Tibial nerve (tissue), 4 donors: ENCODE results near the gene SIPA1L3. TPM values are rescaled to one million over a fixed set of nuclear protein-coding genes. Genes with fewer than 3 reads are reported as not detected.

ENCODE experiments used
- DNase-seq, 2 donors: peaks; one replicate each; pipeline ENCODE4 v3.0.0-alpha.2; 2019; ENCODE audit warnings: low spot score in 2 of 2
- H3K27ac ChIP-seq, 4 donors: fragments of 200-600 bp; sonication (generic) in 3 of 4; one replicate each; pipeline ENCODE4 v1.5.1; 2017 to 2019; ENCODE audit warnings: mild to moderate bottlenecking in 1 of 4
- H3K27me3 ChIP-seq, 2 donors: fragments of 200-600 bp; sonication (generic) in 1 of 2; one replicate each; pipeline versions ENCODE4 v1.5.1 to v1.6.0; 2017 to 2019
- H3K36me3 ChIP-seq, 3 donors: fragments of 200-600 bp; sonication (generic); one replicate each; pipeline ENCODE4 v1.5.1; 2018 to 2019
- H3K4me1 ChIP-seq, 4 donors: fragments of 200-600 bp; sonication (generic) in 3 of 4; one replicate each; pipeline ENCODE4 v1.5.1; 2017 to 2019
- H3K4me3 ChIP-seq, 4 donors: fragments of 200-600 bp; sonication (generic) in 3 of 4; one replicate each; pipeline ENCODE4 v1.5.1; 2017 to 2019; ENCODE audit warnings: mild to moderate bottlenecking in 1 of 4, moderate library complexity in 1 of 4
- H3K9me3 ChIP-seq, 4 donors: fragments of 200-600 bp; sonication (generic) in 3 of 4; one replicate each; pipeline ENCODE4 v1.5.1; 2017 to 2019
- CTCF ChIP-seq, 5 experiments: fragments of 200-600 bp in 3 of 5; fragments of 450-650 bp in 2 of 5; sonication (generic) in 3 of 5; IDR thresholded peaks; one replicate each; pipeline ENCODE4 v1.5.1; 2016 to 2019; ENCODE audit warnings: antibody characterized with exemption in 5 of 5, mild to moderate bottlenecking in 3 of 5, moderate library complexity in 2 of 5
- EP300 ChIP-seq, 2 donors: sonication (generic); formaldehyde crosslinking; IDR thresholded peaks; one replicate each; pipeline ENCODE4 v1.6.1; 2017; ENCODE audit warnings: antibody characterized with exemption in 2 of 2, mild to moderate bottlenecking in 1 of 2
- POLR2A ChIP-seq, 2 donors: fragments of 450-650 bp; IDR thresholded peaks; one replicate each; pipeline ENCODE4 v1.6.1; 2017; ENCODE audit warnings: antibody characterized with exemption in 2 of 2, mild to moderate bottlenecking in 2 of 2, moderate library complexity in 2 of 2
- WGBS, 2 donors: methylation state at CpG; one replicate each; pipeline ENCODE4 v1.1.5; 2018; 5-methylcytosine and 5-hydroxymethylcytosine counted together
- total RNA-seq, 4 donors: library from RNA; depleted of rRNA; stranded (reverse); fragments of >200 nt; gene quantifications; one replicate each; pipeline ENCODE4 v1.1.0, GENCODE V29; 2016

The SIPA1L3 gene
- total RNA-seq, 4 donors from 2014 or later: 8.3 to 43.9 (median 17.0) TPM

- WGBS, 2 donors: 86 to 90% methylated on average over 10 of the region's 10 CpGs
- no peaks in the 10 kb centered on the region for H3K27me3 ChIP-seq
- H3K36me3 ChIP-seq: peaks cover 0 to 11% (median 0%) of the 10 kb centered on the region in 3 donors
- H3K4me3 ChIP-seq: no peak overlapping the region
- no peak overlapping the region for H3K27ac ChIP-seq
- H3K9me3 ChIP-seq: no peaks in the 10 kb centered on the region
- DNase-seq: no peak
- TF ChIP-seq POLR2A (IDR thresholded peaks at IDR 0.05): no peak
- TF ChIP-seq CTCF (IDR thresholded peaks at IDR 0.05): no peak
- no peak for TF ChIP-seq EP300 (IDR thresholded peaks at IDR 0.05)
- peaks cover 0 to 20% (median 2%) of the 10 kb centered on the region in 4 donors for H3K4me1 ChIP-seq
These were observed 83.4 kb downstream of the SIPA1L3 start for GRCh38 chr19:37990362-37990761.

GRCh38 chr19:37991176-37991835, 84.3 kb downstream of the SIPA1L3 start:
- Histone ChIP-seq H3K4me1 (peaks cover 0 to 20% (median 1%) of the 10 kb centered on the region in 4 donors), H3K36me3 (peaks cover 0 to 15% (median 0%) of the 10 kb centered on the region in 3 donors), H3K27me3 (no peaks in the 10 kb centered on the region), H3K9me3 (no peaks in the 10 kb centered on the region), H3K27ac (no peak overlapping the region), H3K4me3 (no peak overlapping the region)
- TF ChIP-seq POLR2A (IDR thresholded peaks at IDR 0.05): no peak
- no peak for TF ChIP-seq CTCF (IDR thresholded peaks at IDR 0.05)
- TF ChIP-seq EP300 (IDR thresholded peaks at IDR 0.05): no peak
- 58 to 66% methylated on average over 8 to 10 of the region's 10 CpGs for WGBS, 2 donors
- no peak for DNase-seq

GRCh38 chr19:37991841-37992248, 84.8 kb downstream of the SIPA1L3 start:
- 69 to 78% methylated on average over 4 of the region's 4 CpGs for WGBS, 2 donors
- H3K9me3 ChIP-seq: no peaks in the 10 kb centered on the region
- H3K27ac ChIP-seq: no peak overlapping the region
- no peaks in the 10 kb centered on the region for H3K27me3 ChIP-seq
- no peak overlapping the region for H3K4me3 ChIP-seq
- H3K4me1 ChIP-seq: peaks cover 0 to 20% (median 0%) of the 10 kb centered on the region in 4 donors
- TF ChIP-seq CTCF (IDR thresholded peaks at IDR 0.05) (no peak), POLR2A (IDR thresholded peaks at IDR 0.05) (no peak), EP300 (IDR thresholded peaks at IDR 0.05) (no peak)
- DNase-seq: no peak
- peaks cover 0 to 15% (median 0%) of the 10 kb centered on the region in 3 donors for H3K36me3 ChIP-seq

- 82 to 93% methylated on average over 9 of the region's 9 CpGs for WGBS, 2 donors
- no peak for TF ChIP-seq CTCF (IDR thresholded peaks at IDR 0.05)
- no peak for TF ChIP-seq POLR2A (IDR thresholded peaks at IDR 0.05)
- no peak for TF ChIP-seq EP300 (IDR thresholded peaks at IDR 0.05)
- Histone ChIP-seq H3K4me3 (no peak overlapping the region), H3K36me3 (peaks cover 0 to 15% (median 0%) of the 10 kb centered on the region in 3 donors), H3K27ac (no peak overlapping the region), H3K9me3 (no peaks in the 10 kb centered on the region), H3K4me1 (peaks cover 0 to 20% (median 0%) of the 10 kb centered on the region in 4 donors), H3K27me3 (no peaks in the 10 kb centered on the region)
- no peak for DNase-seq
These were observed 85.8 kb downstream of the SIPA1L3 start for GRCh38 chr19:37992761-37993160.

- Histone ChIP-seq H3K4me3 (no peak overlapping the region), H3K36me3 (peaks cover 0 to 15% (median 0%) of the 10 kb centered on the region in 3 donors), H3K27me3 (no peaks in the 10 kb centered on the region), H3K27ac (no peak overlapping the region), H3K4me1 (peaks cover 0 to 31% (median 2%) of the 10 kb centered on the region in 4 donors), H3K9me3 (no peaks in the 10 kb centered on the region)
- TF ChIP-seq POLR2A (IDR thresholded peaks at IDR 0.05): no peak
- TF ChIP-seq EP300 (IDR thresholded peaks at IDR 0.05): no peak
- no peak for TF ChIP-seq CTCF (IDR thresholded peaks at IDR 0.05)
- no peak for DNase-seq
- 87 to 91% methylated on average over 8 of the region's 8 CpGs for WGBS, 2 donors
These were observed 87.8 kb downstream of the SIPA1L3 start for GRCh38 chr19:37994823-37995130.
